ENCODE results near the gene SLC36A4. TPM values are rescaled to one million over a fixed set of nuclear protein-coding genes. Genes with fewer than 3 reads are reported as not detected.

SLC36A4 gene
- total RNA-seq, 1 donor from 2014 or later, result 6.8 TPM

GRCh38 chr11:93132836-93133235 is 65.0 kb downstream of the SLC36A4 start:
- Histone ChIP-seq H3K27me3 (ENCODE audit: control insufficient read depth in 3 of 3, insufficient read depth in 3 of 3, low read length in 3 of 3) (no peaks in the 10 kb centered on the region), H3K4me1 (ENCODE audit: control insufficient read depth in 3 of 3, insufficient read depth in 3 of 3, low read length in 3 of 3) (no peaks in the 10 kb centered on the region), H3K9me3 (ENCODE audit: control insufficient read depth in 3 of 3, low read length in 3 of 3) (no peaks in the 10 kb centered on the region), H3K9ac (ENCODE audit: low read depth in 1 of 3, low read length in 3 of 3) (no peak overlapping the region), H3K4me3 (ENCODE audit: low read length in 3 of 3) (no peak overlapping the region), H3K27ac (ENCODE audit: low read depth, low read length) (no peak overlapping the region), H3K36me3 (ENCODE audit: control insufficient read depth in 3 of 3, insufficient read depth in 3 of 3, low read length in 3 of 3) (no peaks in the 10 kb centered on the region)

- Histone ChIP-seq H3K36me3 (ENCODE audit: control insufficient read depth in 3 of 3, insufficient read depth in 3 of 3, low read length in 3 of 3) (no peaks in the 10 kb centered on the region), H3K27ac (ENCODE audit: low read depth, low read length) (no peak overlapping the region), H3K9me3 (ENCODE audit: control insufficient read depth in 3 of 3, low read length in 3 of 3) (no peaks in the 10 kb centered on the region), H3K9ac (ENCODE audit: low read depth in 1 of 3, low read length in 3 of 3) (no peak overlapping the region), H3K4me3 (ENCODE audit: low read length in 3 of 3) (no peak overlapping the region), H3K27me3 (ENCODE audit: control insufficient read depth in 3 of 3, insufficient read depth in 3 of 3, low read length in 3 of 3) (no peaks in the 10 kb centered on the region), H3K4me1 (ENCODE audit: control insufficient read depth in 3 of 3, insufficient read depth in 3 of 3, low read length in 3 of 3) (no peaks in the 10 kb centered on the region)
These were observed 66.1 kb downstream of the SLC36A4 start for GRCh38 chr11:93131709-93132108.

DNA sequence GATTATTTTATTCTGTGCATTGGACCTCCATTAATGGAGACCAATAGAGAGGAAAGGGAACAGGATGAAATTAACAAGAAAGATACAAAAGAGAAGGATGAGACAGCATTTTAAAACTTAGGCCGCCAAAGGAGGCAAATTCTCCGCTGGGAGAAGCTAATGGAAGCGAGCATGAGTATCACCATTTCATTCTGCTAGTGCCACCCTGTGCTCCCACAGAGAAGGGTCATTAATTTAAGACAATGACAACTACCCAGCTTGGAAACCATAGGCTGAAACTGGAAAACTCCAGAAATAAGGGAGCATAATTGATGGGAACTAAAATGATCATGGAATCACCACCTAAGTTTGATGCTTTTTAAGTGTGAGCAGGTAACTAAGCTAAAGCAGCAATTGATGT is 69.2 kb downstream of the SLC36A4 start:
- Histone ChIP-seq H3K4me3 (ENCODE audit: low read length in 3 of 3) (no peak overlapping the region), H3K9ac (ENCODE audit: low read depth in 1 of 3, low read length in 3 of 3) (no peak overlapping the region), H3K27ac (ENCODE audit: low read depth, low read length) (no peak overlapping the region), H3K4me1 (ENCODE audit: control insufficient read depth in 3 of 3, insufficient read depth in 3 of 3, low read length in 3 of 3) (no peaks in the 10 kb centered on the region), H3K27me3 (ENCODE audit: control insufficient read depth in 3 of 3, insufficient read depth in 3 of 3, low read length in 3 of 3) (no peaks in the 10 kb centered on the region), H3K36me3 (ENCODE audit: control insufficient read depth in 3 of 3, insufficient read depth in 3 of 3, low read length in 3 of 3) (no peaks in the 10 kb centered on the region), H3K9me3 (ENCODE audit: control insufficient read depth in 3 of 3, low read length in 3 of 3) (no peaks in the 10 kb centered on the region)

GRCh38 chr11:93123351-93123898 is 74.4 kb downstream of the SLC36A4 start:
- H3K4me1 ChIP-seq (ENCODE audit: control insufficient read depth in 3 of 3, insufficient read depth in 3 of 3, low read length in 3 of 3), result no peaks in the 10 kb centered on the region
- no peak overlapping the region for H3K4me3 ChIP-seq (ENCODE audit: low read length in 3 of 3)
- H3K36me3 ChIP-seq (ENCODE audit: control insufficient read depth in 3 of 3, insufficient read depth in 3 of 3, low read length in 3 of 3), result no peaks in the 10 kb centered on the region
- no peak overlapping the region for H3K27ac ChIP-seq (ENCODE audit: low read depth, low read length)
- H3K9ac ChIP-seq (ENCODE audit: low read depth in 1 of 3, low read length in 3 of 3), result no peak overlapping the region
- H3K9me3 ChIP-seq (ENCODE audit: control insufficient read depth in 3 of 3, low read length in 3 of 3), result no peaks in the 10 kb centered on the region
- no peaks in the 10 kb centered on the region for H3K27me3 ChIP-seq (ENCODE audit: control insufficient read depth in 3 of 3, insufficient read depth in 3 of 3, low read length in 3 of 3)

DNA sequence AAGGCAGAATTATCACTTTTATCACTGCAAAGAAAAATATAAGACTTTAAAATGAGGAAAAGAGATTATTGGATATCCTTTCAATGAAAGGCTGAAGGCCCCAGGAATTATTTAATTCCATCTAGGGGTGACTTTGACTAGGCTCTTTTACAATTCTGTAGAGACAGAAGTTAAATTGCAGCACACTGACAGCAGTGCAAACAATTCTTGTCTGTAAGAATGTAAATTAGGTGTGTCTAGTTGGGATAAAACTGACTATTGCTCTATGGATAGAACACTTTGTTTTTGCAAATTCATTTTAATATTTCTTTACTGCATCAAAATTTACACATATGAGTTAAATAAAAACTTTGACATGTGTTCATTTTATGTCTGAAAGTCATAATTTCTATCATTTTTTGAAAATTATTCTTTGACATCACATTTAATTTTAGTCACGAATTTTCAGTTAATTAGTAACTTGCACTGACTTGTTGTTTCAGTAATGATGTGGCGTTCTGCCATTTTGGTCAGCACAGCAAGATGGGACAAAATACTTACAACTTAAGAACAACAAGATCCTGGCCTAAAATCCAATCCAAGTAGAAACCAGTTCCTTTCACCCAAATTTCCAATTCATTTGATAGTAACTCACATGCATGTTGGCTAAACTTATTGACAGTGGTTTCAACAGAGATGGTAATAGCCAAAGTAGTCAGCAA is 75.1 kb downstream of the SLC36A4 start:
- Histone ChIP-seq H3K9me3 (ENCODE audit: control insufficient read depth in 3 of 3, low read length in 3 of 3) (no peaks in the 10 kb centered on the region), H3K4me3 (ENCODE audit: low read length in 3 of 3) (no peak overlapping the region), H3K27me3 (ENCODE audit: control insufficient read depth in 3 of 3, insufficient read depth in 3 of 3, low read length in 3 of 3) (no peaks in the 10 kb centered on the region), H3K36me3 (ENCODE audit: control insufficient read depth in 3 of 3, insufficient read depth in 3 of 3, low read length in 3 of 3) (no peaks in the 10 kb centered on the region), H3K9ac (ENCODE audit: low read depth in 1 of 3, low read length in 3 of 3) (no peak overlapping the region), H3K4me1 (ENCODE audit: control insufficient read depth in 3 of 3, insufficient read depth in 3 of 3, low read length in 3 of 3) (no peaks in the 10 kb centered on the region), H3K27ac (ENCODE audit: low read depth, low read length) (no peak overlapping the region)

DNA sequence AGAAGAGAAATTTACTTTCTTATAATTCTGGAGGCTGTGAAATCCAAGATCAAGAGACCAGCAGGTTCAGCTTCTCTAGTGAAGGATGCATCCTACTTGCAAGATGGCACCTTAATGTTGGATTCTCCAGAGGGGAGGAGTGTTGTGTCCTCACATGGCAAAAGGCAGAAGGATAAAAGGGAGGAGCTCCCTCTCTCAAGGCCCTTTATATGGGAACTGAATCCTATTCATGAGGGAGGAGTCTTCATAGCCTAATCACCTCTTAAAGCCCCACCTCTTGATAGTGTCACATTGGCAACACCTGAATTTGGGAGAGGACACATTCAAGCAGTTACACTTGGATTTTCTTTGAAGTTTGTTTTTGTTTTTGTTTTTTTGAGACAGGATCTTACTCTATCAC is 79.5 kb downstream of the SLC36A4 start:
- no peaks in the 10 kb centered on the region for H3K4me1 ChIP-seq (ENCODE audit: control insufficient read depth in 3 of 3, insufficient read depth in 3 of 3, low read length in 3 of 3)
- H3K27me3 ChIP-seq (ENCODE audit: control insufficient read depth in 3 of 3, insufficient read depth in 3 of 3, low read length in 3 of 3), result no peaks in the 10 kb centered on the region
- no peak overlapping the region for H3K27ac ChIP-seq (ENCODE audit: low read depth, low read length)
- H3K9ac ChIP-seq (ENCODE audit: low read depth in 1 of 3, low read length in 3 of 3), result no peak overlapping the region
- no peaks in the 10 kb centered on the region for H3K9me3 ChIP-seq (ENCODE audit: control insufficient read depth in 3 of 3, low read length in 3 of 3)
- H3K36me3 ChIP-seq (ENCODE audit: control insufficient read depth in 3 of 3, insufficient read depth in 3 of 3, low read length in 3 of 3), result no peaks in the 10 kb centered on the region
- no peak overlapping the region for H3K4me3 ChIP-seq (ENCODE audit: low read length in 3 of 3)

DNA sequence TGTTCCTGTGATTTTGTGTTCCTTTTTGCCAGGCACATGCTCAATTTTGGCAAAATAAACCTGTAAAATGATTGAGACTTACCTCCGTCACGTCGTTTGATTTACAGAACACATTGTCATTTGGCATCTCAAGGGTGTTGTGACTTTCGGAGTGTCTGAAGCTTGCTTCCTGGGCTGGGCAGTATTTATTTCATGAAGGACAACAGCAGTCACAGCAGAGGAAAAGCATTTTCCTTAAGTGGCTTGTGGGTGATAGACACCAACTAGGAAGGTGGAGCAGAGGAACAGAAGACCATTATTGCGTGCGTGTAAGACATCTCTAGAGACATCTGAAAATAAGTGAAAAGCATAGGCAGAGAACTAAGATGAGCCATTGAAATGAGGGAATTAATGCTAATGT is 80.2 kb downstream of the SLC36A4 start:
- Histone ChIP-seq H3K27me3 (ENCODE audit: control insufficient read depth in 3 of 3, insufficient read depth in 3 of 3, low read length in 3 of 3) (no peaks in the 10 kb centered on the region), H3K4me3 (ENCODE audit: low read length in 3 of 3) (no peak overlapping the region), H3K36me3 (ENCODE audit: control insufficient read depth in 3 of 3, insufficient read depth in 3 of 3, low read length in 3 of 3) (no peaks in the 10 kb centered on the region), H3K4me1 (ENCODE audit: control insufficient read depth in 3 of 3, insufficient read depth in 3 of 3, low read length in 3 of 3) (no peaks in the 10 kb centered on the region), H3K9ac (ENCODE audit: low read depth in 1 of 3, low read length in 3 of 3) (no peak overlapping the region), H3K9me3 (ENCODE audit: control insufficient read depth in 3 of 3, low read length in 3 of 3) (no peaks in the 10 kb centered on the region), H3K27ac (ENCODE audit: low read depth, low read length) (no peak overlapping the region)

DNA sequence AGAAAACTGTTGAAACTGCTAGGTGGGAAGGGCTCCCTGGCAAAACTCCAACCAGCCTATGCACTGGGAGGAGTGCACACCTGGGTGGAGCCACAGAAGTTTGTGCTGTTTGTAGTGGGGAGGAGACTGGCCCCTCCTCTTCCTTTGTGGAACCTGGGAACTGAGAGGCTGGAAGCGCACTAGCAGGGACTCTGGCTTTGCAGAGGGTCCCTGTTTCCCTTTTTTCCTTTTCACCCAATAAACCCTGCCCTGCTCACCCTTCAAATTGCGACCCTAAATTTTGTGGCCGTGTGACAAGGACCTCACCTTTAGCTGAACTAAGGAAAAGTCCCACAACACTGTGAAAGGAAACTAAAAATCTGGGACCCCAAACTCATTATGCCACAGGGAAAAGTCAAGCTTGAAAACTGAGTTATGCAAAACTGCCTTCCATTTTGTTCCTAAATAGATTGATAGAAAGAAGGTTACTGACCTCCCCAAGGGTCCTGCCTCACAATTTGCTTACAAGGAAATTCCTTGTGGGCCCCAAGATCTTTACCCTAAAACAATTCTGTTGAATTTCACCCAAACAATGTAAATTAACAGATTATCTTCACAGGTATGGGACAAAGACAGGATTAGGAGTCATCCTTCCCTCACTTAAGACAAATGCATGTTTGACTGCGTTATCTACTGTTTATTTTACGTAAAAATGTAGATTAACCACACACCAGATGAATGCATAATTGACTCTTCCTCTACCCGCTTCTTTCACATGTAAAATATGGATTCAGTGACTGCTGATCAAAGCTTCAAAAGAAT is 81.0 kb downstream of the SLC36A4 start:
- Histone ChIP-seq H3K4me1 (ENCODE audit: control insufficient read depth in 3 of 3, insufficient read depth in 3 of 3, low read length in 3 of 3) (no peaks in the 10 kb centered on the region), H3K27ac (ENCODE audit: low read depth, low read length) (no peak overlapping the region), H3K4me3 (ENCODE audit: low read length in 3 of 3) (no peak overlapping the region), H3K9ac (ENCODE audit: low read depth in 1 of 3, low read length in 3 of 3) (no peak overlapping the region), H3K9me3 (ENCODE audit: control insufficient read depth in 3 of 3, low read length in 3 of 3) (no peaks in the 10 kb centered on the region), H3K36me3 (ENCODE audit: control insufficient read depth in 3 of 3, insufficient read depth in 3 of 3, low read length in 3 of 3) (no peaks in the 10 kb centered on the region), H3K27me3 (ENCODE audit: control insufficient read depth in 3 of 3, insufficient read depth in 3 of 3, low read length in 3 of 3) (no peaks in the 10 kb centered on the region)

DNA sequence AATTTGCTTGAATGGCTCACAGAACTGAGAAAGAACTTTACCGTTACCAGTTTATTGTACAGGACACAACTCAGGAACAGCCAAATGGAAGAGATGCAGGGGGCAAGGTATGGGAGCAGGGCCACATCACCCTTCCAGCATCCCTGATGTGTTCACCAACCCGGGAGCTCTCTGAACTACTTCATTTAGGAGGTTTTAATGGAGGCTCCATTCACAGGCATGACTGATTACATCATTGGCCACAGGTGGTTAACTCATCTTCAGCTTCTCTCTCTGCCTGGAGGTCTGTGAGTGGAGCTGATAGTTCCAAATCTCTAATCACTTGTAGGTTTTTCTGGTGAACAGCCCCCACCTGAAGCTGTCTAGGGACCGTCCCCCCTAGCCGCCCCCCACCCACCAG is 83.5 kb downstream of the SLC36A4 start:
- Histone ChIP-seq H3K4me1 (ENCODE audit: control insufficient read depth in 3 of 3, insufficient read depth in 3 of 3, low read length in 3 of 3) (no peaks in the 10 kb centered on the region), H3K36me3 (ENCODE audit: control insufficient read depth in 3 of 3, insufficient read depth in 3 of 3, low read length in 3 of 3) (no peaks in the 10 kb centered on the region), H3K9ac (ENCODE audit: low read depth in 1 of 3, low read length in 3 of 3) (no peak overlapping the region), H3K27me3 (ENCODE audit: control insufficient read depth in 3 of 3, insufficient read depth in 3 of 3, low read length in 3 of 3) (no peaks in the 10 kb centered on the region), H3K9me3 (ENCODE audit: control insufficient read depth in 3 of 3, low read length in 3 of 3) (no peaks in the 10 kb centered on the region), H3K4me3 (ENCODE audit: low read length in 3 of 3) (no peak overlapping the region), H3K27ac (ENCODE audit: low read depth, low read length) (no peak overlapping the region)

GRCh38 chr11:93113824-93114223 is 84.0 kb downstream of the SLC36A4 start:
- H3K4me3 ChIP-seq (ENCODE audit: low read length in 3 of 3), result no peak overlapping the region
- no peak overlapping the region for H3K9ac ChIP-seq (ENCODE audit: low read depth in 1 of 3, low read length in 3 of 3)
- no peaks in the 10 kb centered on the region for H3K9me3 ChIP-seq (ENCODE audit: control insufficient read depth in 3 of 3, low read length in 3 of 3)
- H3K4me1 ChIP-seq (ENCODE audit: control insufficient read depth in 3 of 3, insufficient read depth in 3 of 3, low read length in 3 of 3), result no peaks in the 10 kb centered on the region
- H3K27me3 ChIP-seq (ENCODE audit: control insufficient read depth in 3 of 3, insufficient read depth in 3 of 3, low read length in 3 of 3), result no peaks in the 10 kb centered on the region
- H3K36me3 ChIP-seq (ENCODE audit: control insufficient read depth in 3 of 3, insufficient read depth in 3 of 3, low read length in 3 of 3), result no peaks in the 10 kb centered on the region
- H3K27ac ChIP-seq (ENCODE audit: low read depth, low read length), result no peak overlapping the region

All from skeletal muscle tissue (tissue), 4 donors.